Heart left ventricle (tissue), 13 donors: ENCODE results near the gene NBPF3.

Experiments used
- POLR2A ChIP-seq, 2 donors: fragments of 450-650 bp; IDR thresholded peaks; one replicate each; pipeline ENCODE4 v1.6.1; 2017; ENCODE audit warnings: antibody characterized with exemption in 2 of 2, mild to moderate bottlenecking in 2 of 2, moderate library complexity in 2 of 2
- TF ChIP-seq, protein P1 (sequence below), 12 donors: fragments of 200-600 bp; sonication (generic) in 4 of 12; IDR thresholded peaks; one replicate each; pipeline versions ENCODE4 v1.5.0 to v1.8.0; 2018 to 2022; ENCODE audit warnings: antibody characterized with exemption in 12 of 12, mild to moderate bottlenecking in 5 of 12
- donor health status: ischemic (EF 13 %, LVEDD 7.1; RV severe dilation, severe dysfunction).
- donor health status: DM: no; HTN: yes; CAD: no.
- donor health status: DM: no; HTN: no; CAD: no.
- donor health status: ischemic (EF 25% LVEDD 6.9; RV normal size, moderate dysfunction).
- donor health status: ischemic (EF 25% LVEDD 5.7; RV mildly dilated, moderate dysfunction).
- donor health status: ischemic (EF 35%, LVEDD 5.7; RV mildly dilated, moderate dysfunction).
- donor health status: nonischemic (EF 11% LVEDD 7.7; RV severe dilation, severe dysfunction).
- donor health status: DM: yes; HTN: yes; CAD: no.
- donor health status: PGD.
- donor health status: ischemic (EF 29% LVEDD 5.4; RV normal size, mild dysfunction).
- donor health status: nonischemic (EF 23%, LVEDD 6.1; RV moderate dilation, normal function).

DNA sequence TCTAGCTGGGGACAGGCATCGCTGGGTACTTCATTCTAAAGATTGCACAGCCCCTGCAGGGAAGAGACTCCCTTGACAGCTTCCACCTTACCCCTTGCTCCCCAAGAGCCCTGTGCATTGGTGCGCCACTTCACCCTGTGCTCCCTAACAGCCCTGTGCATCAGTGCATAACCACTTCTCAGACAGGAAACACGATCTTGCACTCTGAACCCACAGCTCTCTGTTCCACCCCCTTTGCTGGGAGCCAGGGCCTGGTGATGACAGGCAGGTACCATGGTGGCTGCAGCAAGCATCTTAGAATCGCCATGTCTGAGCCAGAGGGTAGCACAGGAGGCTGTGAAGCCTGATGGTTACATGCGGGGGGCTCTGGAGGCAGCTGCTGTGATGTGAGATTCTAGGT, 74.3 kb downstream of the NBPF3 start:
- no peak for TF ChIP-seq POLR2A (IDR thresholded peaks at IDR 0.05)
- TF ChIP-seq, protein P1, sequence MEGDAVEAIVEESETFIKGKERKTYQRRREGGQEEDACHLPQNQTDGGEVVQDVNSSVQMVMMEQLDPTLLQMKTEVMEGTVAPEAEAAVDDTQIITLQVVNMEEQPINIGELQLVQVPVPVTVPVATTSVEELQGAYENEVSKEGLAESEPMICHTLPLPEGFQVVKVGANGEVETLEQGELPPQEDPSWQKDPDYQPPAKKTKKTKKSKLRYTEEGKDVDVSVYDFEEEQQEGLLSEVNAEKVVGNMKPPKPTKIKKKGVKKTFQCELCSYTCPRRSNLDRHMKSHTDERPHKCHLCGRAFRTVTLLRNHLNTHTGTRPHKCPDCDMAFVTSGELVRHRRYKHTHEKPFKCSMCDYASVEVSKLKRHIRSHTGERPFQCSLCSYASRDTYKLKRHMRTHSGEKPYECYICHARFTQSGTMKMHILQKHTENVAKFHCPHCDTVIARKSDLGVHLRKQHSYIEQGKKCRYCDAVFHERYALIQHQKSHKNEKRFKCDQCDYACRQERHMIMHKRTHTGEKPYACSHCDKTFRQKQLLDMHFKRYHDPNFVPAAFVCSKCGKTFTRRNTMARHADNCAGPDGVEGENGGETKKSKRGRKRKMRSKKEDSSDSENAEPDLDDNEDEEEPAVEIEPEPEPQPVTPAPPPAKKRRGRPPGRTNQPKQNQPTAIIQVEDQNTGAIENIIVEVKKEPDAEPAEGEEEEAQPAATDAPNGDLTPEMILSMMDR (IDR thresholded peaks at IDR 0.05): no peak
